ENCODE data around the gene CHRM1.
"Not testable (repeated sequence)": the region's sequence is repeated elsewhere in the genome, so short reads cannot be mapped to it uniquely, and the experiment has no call there.

The CHRM1 gene

GRCh38 chr11:62860835-62861563, 60.2 kb downstream of the CHRM1 start:
- Histone ChIP-seq H3K4me3 (replicated peaks; ENCODE audit: insufficient read depth, low read length) (no peak overlapping the region), H3K27ac (replicated peaks) (peak overlapping the region; percentile 40), H3K27me3 (ENCODE audit: insufficient read depth, poor library complexity, severe bottlenecking) (no peaks in the 10 kb centered on the region)
- TF ChIP-seq REST (IDR thresholded peaks at IDR 0.05; ENCODE audit: insufficient replicate concordance, low read depth) (no peak), CTCF (IDR thresholded peaks at IDR 0.05; ENCODE audit: insufficient read depth, low read length) (no peak), GABPA (IDR thresholded peaks at IDR 0.05; ENCODE audit: low read depth) (no peak), SPI1 (IDR thresholded peaks at IDR 0.05; ENCODE audit: borderline replicate concordance, low read depth) (no peak), POLR2AphosphoS5 (IDR thresholded peaks at IDR 0.05; ENCODE audit: low read depth) (no peak)
- DNase-seq (ENCODE audit: low read depth in 1 of 2, low spot score in 1 of 2), result no peak

- H3K4me3 ChIP-seq (replicated peaks; ENCODE audit: insufficient read depth, low read length); H3K27me3 ChIP-seq (ENCODE audit: insufficient read depth, poor library complexity, severe bottlenecking); DNase-seq (ENCODE audit: low read depth in 1 of 2, low spot score in 1 of 2): not testable (repeated sequence)
- peak overlapping the region; percentile 29 for H3K27ac ChIP-seq (replicated peaks)
Measured at GRCh38 chr11:62859281-62859703, 61.9 kb downstream of the CHRM1 start.

All from HL-60 (cell line).